Activated CD4-positive, alpha-beta memory T cell treated with anti-CD3 and anti-CD28 coated beads, Interleukin-2, amount 10 ng/mL, durations not matched to agents 7 days and 5 days (primary cell): ENCODE data around the gene USP48. TPM values are rescaled to one million over a fixed set of nuclear protein-coding genes. Genes with fewer than 3 reads are reported as not detected.

Source experiments
- CTCF ChIA-PET: fragments of 350-600 bp; sonication (Branson Sonifier 250); formaldehyde crosslinking; loops from one replicate; lab custom pipeline; 2021; ENCODE audit warnings: antibody characterized with exemption, inconsistent platforms; lab: Charles Lee
- POLR2A ChIA-PET: fragments of 350-600 bp; sonication (Branson Sonifier 250); formaldehyde crosslinking; loops from one replicate; lab custom pipeline; 2021; ENCODE audit warnings: antibody characterized with exemption; lab: Charles Lee
- DNase-seq: peaks from one replicate; pipeline ENCODE4 v3.0.0-alpha.2; 2020
- H3K27ac Mint-ChIP-seq: one replicate; pipeline ENCODE4 v1.8.0; 2021; ENCODE audit warnings: mild to moderate bottlenecking, mixed read lengths
- H3K27me3 Mint-ChIP-seq: one replicate; pipeline ENCODE4 v1.8.0; 2021; ENCODE audit warnings: mixed read lengths
- H3K36me3 Mint-ChIP-seq: one replicate; pipeline ENCODE4 v1.8.0; 2021; ENCODE audit warnings: low read depth, mixed read lengths
- H3K4me1 Mint-ChIP-seq: one replicate; pipeline ENCODE4 v1.8.0; 2021; ENCODE audit warnings: mixed read lengths
- H3K4me3 Mint-ChIP-seq: one replicate; pipeline ENCODE4 v1.8.0; 2021; ENCODE audit warnings: mild to moderate bottlenecking, mixed read lengths
- H3K9me3 Mint-ChIP-seq: one replicate; pipeline ENCODE4 v1.8.0; 2021; ENCODE audit warnings: mixed read lengths
- total RNA-seq, 2 experiments: library from RNA; stranded (reverse); gene quantifications; one replicate each; pipeline ENCODE4 v1.2.3, GENCODE V29; 2021

Gene USP48
- total RNA-seq, 2 experiments from 2014 or later = 80.1 to 81.8 TPM

GRCh38 chr1:21749859-21750468 lies 33.0 kb downstream of the USP48 start:
- ChIA-PET CTCF (no interaction called here), POLR2A (interaction anchor here (2.3 kb wide), 1 partner anchor 33 kb away, joined by 9 read pairs; the partner anchor contains the start of gene USP48)
- Mint-ChIP-seq H3K27ac (no peak overlapping the region), H3K36me3 (peaks cover 43% of the 10 kb centered on the region), H3K9me3 (no peaks in the 10 kb centered on the region), H3K4me3 (no peak overlapping the region), H3K4me1 (no peaks in the 10 kb centered on the region), H3K27me3 (no peaks in the 10 kb centered on the region)
- no peak for DNase-seq

GRCh38 chr1:21749109-21749508 lies 33.8 kb downstream of the USP48 start:
- Mint-ChIP-seq H3K9me3 (no peaks in the 10 kb centered on the region), H3K27ac (no peak overlapping the region), H3K4me3 (no peak overlapping the region), H3K4me1 (no peaks in the 10 kb centered on the region), H3K36me3 (peaks cover 38% of the 10 kb centered on the region), H3K27me3 (no peaks in the 10 kb centered on the region)
- ChIA-PET CTCF (no interaction called here), POLR2A (interaction anchor here (0.9 to 2.3 kb wide), 2 partner anchors 11 to 34 kb away, joined by 3 to 9 read pairs; partner anchors contain the start of gene USP48)
- no peak for DNase-seq

- POLR2A ChIA-PET = no interaction called here
These were observed 39.5 kb downstream of the USP48 start for GRCh38 chr1:21743476-21743875.

DNA sequence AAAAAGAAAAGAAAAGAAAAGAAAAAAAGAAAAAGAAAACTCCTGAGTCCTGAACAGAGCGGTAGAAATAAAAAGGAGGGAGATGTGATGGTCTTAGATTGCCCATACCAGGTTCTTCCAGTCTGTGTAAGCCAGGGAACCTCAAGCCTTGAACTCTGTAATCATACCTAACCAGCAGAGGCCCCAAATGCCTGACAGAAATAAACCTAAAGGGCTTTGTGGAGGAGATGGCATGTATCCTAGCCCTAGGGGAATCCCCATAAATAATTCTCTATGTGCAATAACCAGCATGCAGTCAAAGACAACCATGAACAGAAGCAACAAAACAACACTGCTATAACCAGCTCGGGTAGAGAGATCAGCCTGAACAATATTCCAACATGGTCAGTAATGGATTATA lies 40.4 kb downstream of the USP48 start:
- POLR2A ChIA-PET = no interaction called here
- H3K4me3 Mint-ChIP-seq = no peak overlapping the region
- no peak overlapping the region for H3K27ac Mint-ChIP-seq
- no peaks in the 10 kb centered on the region for H3K9me3 Mint-ChIP-seq
- no peaks in the 10 kb centered on the region for H3K27me3 Mint-ChIP-seq
- peaks cover 19% of the 10 kb centered on the region for H3K4me1 Mint-ChIP-seq
- CTCF ChIA-PET = no interaction called here
- H3K36me3 Mint-ChIP-seq = peaks cover 21% of the 10 kb centered on the region
- no peak for DNase-seq

More at GRCh38 chr1:21743476-21743875, 39.5 kb downstream of the USP48 start:
- Mint-ChIP-seq H3K4me1 (peaks cover 19% of the 10 kb centered on the region), H3K4me3 (no peak overlapping the region), H3K36me3 (peaks cover 21% of the 10 kb centered on the region), H3K9me3 (no peaks in the 10 kb centered on the region), H3K27me3 (no peaks in the 10 kb centered on the region), H3K27ac (no peak overlapping the region)
- DNase-seq = no peak
- CTCF ChIA-PET = interaction anchor here (0.5 kb wide), 1 partner anchor 413 kb away, joined by 3 read pairs; no protein-coding TSS in a partner anchor

DNA sequence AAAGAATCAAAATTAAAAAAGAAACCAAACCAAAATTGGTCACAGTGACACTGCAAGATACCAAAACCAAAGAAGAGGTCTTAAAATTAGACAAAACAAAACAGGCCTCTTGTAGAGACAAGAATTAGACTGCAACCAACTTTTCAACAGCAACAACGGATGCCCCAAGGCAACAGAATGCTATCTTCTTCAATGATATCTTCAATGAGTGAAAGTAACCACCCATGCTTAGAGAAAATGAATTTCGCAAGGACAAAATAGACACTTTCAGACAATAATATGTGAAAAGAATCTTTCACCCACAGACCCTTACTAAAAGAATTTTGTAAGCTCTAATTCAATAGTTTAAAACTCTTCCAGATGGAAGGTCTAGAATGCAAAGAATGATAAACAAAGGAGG lies 41.7 kb downstream of the USP48 start:
- Mint-ChIP-seq H3K27ac (no peak overlapping the region), H3K27me3 (no peaks in the 10 kb centered on the region), H3K4me3 (no peak overlapping the region), H3K9me3 (no peaks in the 10 kb centered on the region), H3K4me1 (peaks cover 19% of the 10 kb centered on the region), H3K36me3 (peaks cover 28% of the 10 kb centered on the region)
- DNase-seq = no peak
- CTCF ChIA-PET = no interaction called here
- POLR2A ChIA-PET = interaction anchor here (0.7 kb wide), 1 partner anchor 360 kb away, joined by 3 read pairs; no protein-coding TSS in a partner anchor

DNA sequence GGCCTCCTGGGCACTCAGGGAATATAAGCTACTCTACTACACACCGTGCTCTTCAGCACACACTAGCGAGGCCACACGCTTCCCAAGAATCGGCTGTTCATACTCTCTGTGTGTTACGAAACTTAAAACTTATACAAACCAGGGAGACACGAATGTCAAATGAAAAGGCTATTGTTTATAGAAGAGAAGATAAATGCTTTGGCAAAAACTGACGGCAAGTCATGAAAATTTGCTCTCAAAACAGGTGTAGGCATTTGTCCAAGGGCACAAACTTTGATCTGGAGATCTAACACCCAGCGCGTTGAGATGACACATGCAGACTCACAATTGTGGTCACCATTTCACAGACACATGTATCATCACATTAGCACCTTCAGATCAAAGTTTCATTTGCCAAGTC lies 46.1 kb downstream of the USP48 start:
- Mint-ChIP-seq H3K27me3 (no peaks in the 10 kb centered on the region), H3K4me1 (peaks cover 8% of the 10 kb centered on the region), H3K36me3 (peaks cover 30% of the 10 kb centered on the region), H3K9me3 (no peaks in the 10 kb centered on the region), H3K27ac (no peak overlapping the region), H3K4me3 (no peak overlapping the region)
- CTCF ChIA-PET = no interaction called here
- POLR2A ChIA-PET = no interaction called here
- no peak for DNase-seq

DNA sequence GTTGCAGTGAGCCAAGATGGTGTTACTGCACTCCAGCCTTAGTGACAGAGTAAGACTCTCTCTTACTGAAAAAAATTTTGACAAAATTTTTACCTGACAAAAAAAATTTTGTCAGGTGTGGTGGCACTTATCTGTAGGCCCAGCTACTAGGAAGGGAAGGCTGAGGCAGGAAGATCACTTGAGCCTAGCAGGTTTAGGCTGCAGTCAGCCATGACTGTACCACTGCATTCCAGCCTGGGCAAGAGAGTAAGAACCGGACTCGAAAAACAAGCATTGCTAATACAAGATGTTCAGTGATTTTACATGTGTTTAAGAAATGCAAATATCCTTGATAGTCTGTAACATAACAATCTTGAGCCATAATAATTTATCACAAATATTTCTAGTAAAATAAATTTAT lies 46.9 kb downstream of the USP48 start:
- no peaks in the 10 kb centered on the region for H3K27me3 Mint-ChIP-seq
- peaks cover 8% of the 10 kb centered on the region for H3K4me1 Mint-ChIP-seq
- no peak for DNase-seq
- ChIA-PET CTCF (no interaction called here), POLR2A (no interaction called here)
- no peaks in the 10 kb centered on the region for H3K9me3 Mint-ChIP-seq
- H3K36me3 Mint-ChIP-seq = peaks cover 33% of the 10 kb centered on the region
- no peak overlapping the region for H3K27ac Mint-ChIP-seq
- no peak overlapping the region for H3K4me3 Mint-ChIP-seq

- CTCF ChIA-PET = no interaction called here
- Mint-ChIP-seq H3K27ac (no peak overlapping the region), H3K4me1 (no peaks in the 10 kb centered on the region), H3K4me3 (no peak overlapping the region), H3K36me3 (peaks cover 31% of the 10 kb centered on the region), H3K27me3 (no peaks in the 10 kb centered on the region), H3K9me3 (no peaks in the 10 kb centered on the region)
- POLR2A ChIA-PET = no interaction called here
- DNase-seq = no peak
These were observed 48.4 kb downstream of the USP48 start for GRCh38 chr1:21734526-21734925.

DNA sequence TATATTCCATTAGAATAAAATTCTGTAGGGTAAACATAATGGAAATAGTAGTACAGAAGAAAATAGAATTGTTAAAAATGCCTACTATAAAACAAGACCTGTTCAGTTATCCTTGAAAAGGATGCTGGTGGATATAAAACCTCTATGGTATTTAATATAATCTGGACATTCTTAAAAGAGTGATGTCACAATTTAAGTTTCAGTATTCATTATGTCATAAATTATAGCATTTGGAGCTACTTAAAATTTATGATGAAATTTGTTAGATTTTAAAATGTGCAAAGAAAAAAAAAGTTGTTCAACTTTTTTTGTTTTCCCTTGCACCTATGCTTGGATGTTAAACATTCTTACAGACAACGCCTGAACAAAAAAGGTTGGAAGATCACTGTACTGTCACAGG lies 50.3 kb downstream of the USP48 start:
- H3K36me3 Mint-ChIP-seq = peaks cover 37% of the 10 kb centered on the region
- ChIA-PET CTCF (no interaction called here), POLR2A (no interaction called here)
- H3K27ac Mint-ChIP-seq = no peak overlapping the region
- H3K27me3 Mint-ChIP-seq = no peaks in the 10 kb centered on the region
- H3K4me1 Mint-ChIP-seq = no peaks in the 10 kb centered on the region
- H3K4me3 Mint-ChIP-seq = no peak overlapping the region
- no peaks in the 10 kb centered on the region for H3K9me3 Mint-ChIP-seq
- DNase-seq = no peak

DNA sequence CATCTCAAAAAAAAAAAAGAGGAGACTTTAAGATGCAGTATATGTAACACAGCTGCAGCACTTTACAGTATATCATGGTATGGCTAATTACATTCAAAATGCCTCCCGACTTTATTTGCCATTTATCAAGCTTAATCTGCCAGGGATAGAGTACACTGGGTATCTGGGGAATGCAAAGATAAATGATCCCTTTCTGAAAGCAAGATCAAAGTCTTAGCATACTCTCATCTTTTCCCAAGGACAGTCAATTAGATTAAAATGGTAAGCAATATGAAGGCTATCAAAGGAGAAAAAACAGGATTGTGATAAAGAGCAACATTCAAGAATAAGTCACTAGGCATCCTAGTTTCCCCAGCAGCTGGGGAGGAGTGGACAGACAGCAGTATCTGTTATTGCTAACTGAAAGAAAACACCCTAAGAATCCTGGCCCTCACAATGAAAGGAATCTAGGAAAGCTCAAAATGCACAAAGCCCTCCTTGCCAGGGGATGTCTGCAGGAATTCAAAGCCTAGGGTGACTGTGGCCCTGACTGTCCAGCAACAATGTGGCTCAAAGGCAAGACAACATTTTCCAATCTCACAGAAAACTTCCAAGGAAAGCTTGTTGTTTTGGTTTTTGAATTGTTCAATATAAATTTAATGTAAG lies 57.1 kb downstream of the USP48 start:
- Mint-ChIP-seq H3K9me3 (no peaks in the 10 kb centered on the region), H3K27me3 (no peaks in the 10 kb centered on the region), H3K4me1 (no peaks in the 10 kb centered on the region), H3K27ac (no peak overlapping the region), H3K4me3 (no peak overlapping the region), H3K36me3 (peaks cover 55% of the 10 kb centered on the region)
- ChIA-PET CTCF (no interaction called here), POLR2A (interaction anchor here (2.0 kb wide), 1 partner anchor 56 kb away, joined by 6 read pairs; no protein-coding TSS in a partner anchor)
- no peak for DNase-seq

- Mint-ChIP-seq H3K4me1 (no peaks in the 10 kb centered on the region), H3K36me3 (peaks cover 56% of the 10 kb centered on the region), H3K4me3 (no peak overlapping the region), H3K27me3 (no peaks in the 10 kb centered on the region), H3K9me3 (no peaks in the 10 kb centered on the region), H3K27ac (no peak overlapping the region)
- CTCF ChIA-PET = no interaction called here
- POLR2A ChIA-PET = no interaction called here
- DNase-seq = no peak
These were observed 58.4 kb downstream of the USP48 start for GRCh38 chr1:21724570-21724969.

DNA sequence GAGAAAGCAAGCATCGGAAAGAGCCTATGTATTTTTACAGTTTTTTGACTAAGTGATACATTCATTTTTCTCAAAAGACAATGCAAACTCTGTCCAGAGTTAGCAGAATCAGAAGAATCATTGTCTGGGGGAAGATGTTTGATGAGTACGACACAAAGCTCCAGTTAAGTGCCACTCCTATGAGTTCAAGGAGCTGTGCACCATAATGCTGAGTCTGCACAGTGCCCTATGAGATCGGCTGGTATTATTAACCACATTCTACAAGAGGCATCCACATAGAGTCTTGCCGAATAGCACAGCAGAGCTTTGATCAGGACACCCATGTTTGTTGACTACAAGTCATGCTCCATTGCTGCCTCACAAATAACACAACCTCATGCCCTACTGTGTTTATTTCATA lies 58.9 kb downstream of the USP48 start:
- ChIA-PET CTCF (no interaction called here), POLR2A (no interaction called here)
- H3K4me3 Mint-ChIP-seq = no peak overlapping the region
- H3K36me3 Mint-ChIP-seq = peaks cover 54% of the 10 kb centered on the region
- H3K4me1 Mint-ChIP-seq = no peaks in the 10 kb centered on the region
- H3K27ac Mint-ChIP-seq = no peak overlapping the region
- no peak for DNase-seq
- H3K9me3 Mint-ChIP-seq = no peaks in the 10 kb centered on the region
- H3K27me3 Mint-ChIP-seq = no peaks in the 10 kb centered on the region

DNA sequence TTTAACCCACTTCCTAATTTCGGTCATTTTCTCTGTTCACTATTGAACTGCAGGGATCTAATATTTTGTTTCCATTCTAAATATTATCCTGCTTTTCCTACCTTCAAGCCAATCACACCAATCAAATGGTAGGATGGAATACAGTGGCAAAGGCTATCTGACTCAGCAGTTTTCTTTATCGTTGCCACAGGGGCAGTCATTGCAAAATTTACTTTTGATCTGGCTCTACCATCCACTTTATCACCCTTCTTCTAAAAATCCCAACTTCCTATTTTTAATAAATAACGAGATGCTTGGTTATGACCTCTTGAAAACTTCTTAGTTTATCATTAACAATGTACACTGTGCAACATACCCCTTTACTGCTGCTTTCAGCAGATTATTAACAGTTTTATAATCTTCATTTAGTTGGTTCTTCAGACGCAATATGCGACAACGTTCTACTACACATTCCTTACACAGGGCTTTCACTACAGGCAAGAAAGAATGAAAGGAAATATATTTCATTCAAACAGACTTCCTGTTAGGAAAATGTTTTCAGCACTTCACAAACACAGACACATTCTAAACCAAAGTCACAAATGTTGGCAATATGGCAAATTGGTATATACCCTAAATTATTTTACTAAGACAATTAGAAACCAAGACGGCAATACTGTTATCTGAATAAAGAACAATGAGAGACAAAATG lies 61.5 kb downstream of the USP48 start:
- ChIA-PET CTCF (interaction anchor here (1.5 kb wide), 1 partner anchor 18 kb away, joined by 4 read pairs; no protein-coding TSS in a partner anchor), POLR2A (no interaction called here)
- Mint-ChIP-seq H3K9me3 (no peaks in the 10 kb centered on the region), H3K27me3 (no peaks in the 10 kb centered on the region), H3K4me3 (no peak overlapping the region), H3K4me1 (no peaks in the 10 kb centered on the region), H3K27ac (no peak overlapping the region), H3K36me3 (peaks cover 53% of the 10 kb centered on the region)
- DNase-seq = no peak
